Fibroblast of villous mesenchyme (primary cell): ENCODE data around the gene MATCAP1. TPM values are rescaled to one million over a fixed set of nuclear protein-coding genes. Genes with fewer than 3 reads are reported as not detected.

Source experiments
- DNase-seq: peaks from one replicate; pipeline ENCODE4 v3.0.0-alpha.2; 2010; ENCODE audit warnings: low read depth
- H3K4me3 ChIP-seq: 2 replicates; pipeline ENCODE4 v1.5.1; 2011; ENCODE audit warnings: low read depth, mild to moderate bottlenecking, low read length
- total RNA-seq: library from RNA; depleted of rRNA; stranded (reverse); fragments of >200 nt; gene quantifications from 2 replicates; pipeline ENCODE4 v1.2.3, GENCODE V29; 2012
- TF ChIP-seq, protein P1 (sequence below): IDR thresholded peaks from 2 replicates; pipeline ENCODE4 v1.5.1; 2012; ENCODE audit warnings: low read depth, mild to moderate bottlenecking, low read length; ENCODE audit not compliant: insufficient read depth

The MATCAP1 gene
- total RNA-seq, 1 donor: 9.9 TPM

DNA sequence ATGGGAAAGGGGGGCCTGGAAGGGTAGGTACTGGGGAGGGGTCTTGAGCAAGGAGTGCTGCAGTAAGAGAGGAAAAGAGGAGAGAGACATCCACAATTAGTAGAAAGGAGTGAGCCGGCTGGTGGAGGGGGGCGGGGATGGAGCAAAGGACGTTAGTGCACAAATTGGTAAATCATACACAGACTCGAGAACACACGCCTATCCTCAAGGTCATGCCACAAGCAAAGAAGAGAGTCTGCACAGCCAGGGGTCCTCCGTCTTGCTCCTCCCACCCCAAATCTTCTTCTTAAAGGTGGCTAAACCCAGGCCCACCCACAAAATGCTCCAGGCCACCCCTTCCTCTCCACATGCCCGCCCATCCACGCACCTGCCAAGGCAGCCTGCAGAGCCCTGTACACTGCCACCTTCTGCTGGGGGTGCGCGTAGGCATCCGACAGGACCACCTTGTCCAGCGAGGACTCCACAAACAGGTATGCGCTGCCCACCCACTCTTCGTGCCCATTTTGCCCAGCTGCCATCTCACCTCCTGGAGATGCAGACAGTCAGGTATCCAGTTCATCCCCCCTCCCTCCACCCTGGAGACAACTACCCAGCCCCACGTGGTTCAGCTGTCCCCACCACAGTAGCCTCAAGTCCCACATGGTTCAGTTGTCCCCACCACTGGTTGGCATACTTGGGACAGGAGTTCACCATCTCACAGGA, 27.5 kb downstream of the MATCAP1 start:
- no peak for DNase-seq
- H3K4me3 ChIP-seq: no peak overlapping the region
- TF ChIP-seq, protein P1, sequence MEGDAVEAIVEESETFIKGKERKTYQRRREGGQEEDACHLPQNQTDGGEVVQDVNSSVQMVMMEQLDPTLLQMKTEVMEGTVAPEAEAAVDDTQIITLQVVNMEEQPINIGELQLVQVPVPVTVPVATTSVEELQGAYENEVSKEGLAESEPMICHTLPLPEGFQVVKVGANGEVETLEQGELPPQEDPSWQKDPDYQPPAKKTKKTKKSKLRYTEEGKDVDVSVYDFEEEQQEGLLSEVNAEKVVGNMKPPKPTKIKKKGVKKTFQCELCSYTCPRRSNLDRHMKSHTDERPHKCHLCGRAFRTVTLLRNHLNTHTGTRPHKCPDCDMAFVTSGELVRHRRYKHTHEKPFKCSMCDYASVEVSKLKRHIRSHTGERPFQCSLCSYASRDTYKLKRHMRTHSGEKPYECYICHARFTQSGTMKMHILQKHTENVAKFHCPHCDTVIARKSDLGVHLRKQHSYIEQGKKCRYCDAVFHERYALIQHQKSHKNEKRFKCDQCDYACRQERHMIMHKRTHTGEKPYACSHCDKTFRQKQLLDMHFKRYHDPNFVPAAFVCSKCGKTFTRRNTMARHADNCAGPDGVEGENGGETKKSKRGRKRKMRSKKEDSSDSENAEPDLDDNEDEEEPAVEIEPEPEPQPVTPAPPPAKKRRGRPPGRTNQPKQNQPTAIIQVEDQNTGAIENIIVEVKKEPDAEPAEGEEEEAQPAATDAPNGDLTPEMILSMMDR: no peak

DNA sequence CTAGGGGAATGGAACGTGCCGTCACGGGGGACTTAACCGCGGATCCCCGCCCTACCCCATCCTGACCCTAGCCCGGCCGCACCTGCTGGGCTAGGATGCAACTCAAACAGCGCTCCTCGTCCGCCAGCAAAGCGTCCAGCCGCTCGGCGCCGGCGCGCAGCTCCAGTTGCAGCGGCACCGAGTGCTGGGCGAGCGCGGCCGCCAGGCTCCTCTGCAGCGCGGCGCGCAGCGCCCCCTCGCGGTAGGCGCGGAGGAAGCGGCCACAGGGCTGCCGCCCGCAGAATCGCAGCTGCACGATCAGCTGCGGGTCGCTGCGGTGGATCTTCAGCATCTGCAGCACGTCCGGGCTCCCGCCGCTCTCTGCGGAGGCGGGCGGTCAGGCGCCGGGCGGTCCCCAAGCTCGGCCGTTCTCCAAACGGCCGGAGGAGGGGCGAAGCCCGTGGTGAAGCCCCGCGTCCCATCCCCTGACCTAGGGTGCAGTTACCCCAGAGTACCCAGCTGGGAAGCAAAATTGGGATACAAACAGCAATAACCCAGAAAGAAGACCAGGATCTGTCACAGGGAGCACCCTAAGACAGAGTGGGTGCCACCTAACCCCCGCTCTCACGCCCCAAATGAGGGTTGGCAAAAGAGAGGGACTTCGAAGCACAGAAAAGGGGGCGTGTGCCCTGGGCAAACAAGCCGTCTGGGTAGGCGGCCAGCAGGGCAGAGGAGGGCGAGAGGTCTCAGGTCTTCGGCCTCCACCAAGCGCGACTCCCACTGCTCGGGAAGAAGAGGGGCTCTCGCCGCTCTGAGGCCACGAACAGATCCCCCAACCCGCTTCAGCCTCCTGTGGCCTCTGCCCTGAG, 28.2 kb downstream of the MATCAP1 start:
- TF ChIP-seq, protein P1: peak; percentile 76
- H3K4me3 ChIP-seq: peak overlapping the region; percentile 27
- peak; percentile 70 for DNase-seq

DNA sequence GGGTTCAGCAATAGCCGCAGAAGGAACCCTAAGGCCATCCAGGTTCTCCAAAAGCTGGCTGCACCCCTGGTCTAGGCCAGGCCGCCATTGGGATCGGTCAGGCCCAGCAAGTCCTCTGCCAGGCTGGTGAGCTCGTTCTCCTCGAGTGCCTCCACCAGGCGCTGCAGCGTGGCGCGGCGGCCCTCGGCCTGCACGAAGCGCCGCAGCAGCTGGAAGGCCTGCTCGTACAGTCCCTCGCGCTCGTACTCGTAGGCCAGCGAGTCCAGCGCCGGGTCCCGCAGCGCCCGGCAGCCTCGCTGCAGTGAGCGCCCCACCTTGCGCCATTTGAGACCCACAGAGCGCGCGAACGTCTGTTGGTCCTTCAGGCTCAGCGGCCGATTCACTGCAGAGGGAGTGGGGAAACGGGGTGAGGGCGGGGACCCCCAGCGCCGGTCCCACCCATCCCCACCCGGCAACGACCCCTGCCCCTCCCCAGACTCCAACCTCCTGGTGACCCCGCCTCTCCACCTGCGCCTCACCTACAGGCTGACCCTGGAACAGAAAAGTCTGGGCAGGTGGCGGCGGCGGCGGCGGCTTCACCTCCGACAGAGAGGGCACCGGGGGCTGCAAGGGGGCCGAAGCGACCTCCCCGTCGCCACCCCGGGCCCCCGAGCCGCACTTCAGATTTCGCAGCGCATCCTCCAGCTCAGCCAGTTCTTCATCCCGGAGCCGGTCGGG, 29.0 kb downstream of the MATCAP1 start:
- TF ChIP-seq, protein P1: no peak
- H3K4me3 ChIP-seq: peak overlapping the region; percentile 27
- no peak for DNase-seq

DNA sequence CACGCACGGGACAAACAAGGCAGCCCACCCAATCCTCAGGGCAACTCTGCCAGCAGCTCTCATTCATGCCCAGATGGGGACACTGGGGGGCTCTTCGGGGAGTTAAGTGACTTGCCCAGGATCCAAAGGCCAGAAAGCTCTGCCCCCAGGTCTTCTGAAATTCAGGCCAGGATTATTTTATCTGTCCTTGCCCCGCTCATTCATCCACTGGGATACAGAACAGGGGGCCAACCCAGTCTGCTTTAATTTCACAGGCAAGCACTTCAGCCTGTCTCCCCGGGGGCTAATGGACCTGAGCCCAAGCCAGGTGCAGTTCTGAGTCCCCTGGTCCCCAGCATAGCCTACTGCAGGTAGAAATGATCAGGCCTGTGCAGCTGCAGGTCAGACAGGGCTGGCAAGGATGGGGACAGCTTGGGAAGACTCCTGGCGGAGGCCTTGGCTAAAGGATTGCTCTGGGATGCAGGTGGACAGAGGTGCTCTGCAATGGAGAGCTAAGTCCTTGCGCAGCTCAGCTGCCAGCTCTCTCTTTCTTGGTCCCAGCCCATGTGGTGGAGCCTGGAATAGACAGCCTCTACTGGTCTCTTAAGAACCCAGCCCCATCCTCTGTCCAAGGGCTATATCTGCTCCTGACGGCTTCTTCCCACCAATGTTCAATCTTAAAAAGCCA, 32.2 kb downstream of the MATCAP1 start:
- TF ChIP-seq, protein P1: no peak
- no peak for DNase-seq
- no peak overlapping the region for H3K4me3 ChIP-seq

DNA sequence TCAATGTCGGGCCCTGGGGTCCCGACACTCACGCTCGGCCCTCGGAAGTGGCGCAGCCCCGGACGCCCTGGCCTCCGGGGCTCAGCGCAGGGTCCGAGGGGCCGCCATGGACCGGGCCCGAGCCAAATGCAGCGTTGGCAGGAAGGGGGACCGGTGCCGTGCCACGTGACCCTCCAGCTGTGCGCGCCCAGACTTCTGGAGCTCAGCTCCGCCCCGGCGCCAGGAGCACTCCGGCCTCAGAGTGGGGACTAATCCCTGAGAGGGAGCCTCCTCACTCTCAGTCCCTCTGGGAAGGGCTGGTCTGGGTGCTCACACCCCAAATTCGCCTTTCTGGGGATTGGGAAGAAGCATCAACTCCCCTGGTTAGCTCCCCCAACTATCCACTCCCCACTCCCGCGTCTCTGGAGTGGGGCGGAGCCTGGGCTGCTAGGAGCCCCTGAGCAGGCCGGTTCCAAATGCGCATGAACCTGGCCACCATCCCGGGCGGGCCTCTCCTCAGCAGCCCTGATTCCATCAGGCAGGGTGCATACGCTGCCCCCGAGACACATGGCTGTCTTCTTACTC, 32.8 kb downstream of the MATCAP1 start, which contains the start of gene B3GNT9:
TSS of gene B3GNT9 (minus strand) at position 166 of the 564 bp plus-strand sequence. CDS start 513 bp downstream, outside the sequence.
- DNase-seq: peak; percentile 82

More for the DNA sequence above, 32.8 kb downstream of the MATCAP1 start, which contains the start of gene B3GNT9:
- H3K4me3 ChIP-seq: peak within 1 kb of the TSS; percentile 79
- TF ChIP-seq, protein P1: no peak
